HG03521 (cell line): ENCODE results near the gene TMEM132D.

Experiments used
- ATAC-seq: cut with Tn5 transposase; IDR thresholded peaks from one replicate; pipeline ENCODE4 v1.9.1; 2021; ENCODE audit warnings: mild to moderate bottlenecking, moderate library complexity; ENCODE audit not compliant: unreplicated experiment

The TMEM132D gene

GRCh38 chr12:129750421-129750820 lies 153.4 kb downstream of the TMEM132D start:
- ATAC-seq, result no peak

GRCh38 chr12:129746318-129746717 lies 157.5 kb downstream of the TMEM132D start:
- no peak for ATAC-seq

- no peak for ATAC-seq
Observed at GRCh38 chr12:129729170-129729569, 174.7 kb downstream of the TMEM132D start.

- no peak for ATAC-seq
Observed at GRCh38 chr12:129727100-129727499, 176.7 kb downstream of the TMEM132D start.

GRCh38 chr12:129723260-129723659 lies 180.6 kb downstream of the TMEM132D start:
- no peak for ATAC-seq

GRCh38 chr12:129720618-129721017 lies 183.2 kb downstream of the TMEM132D start:
- no peak for ATAC-seq

- no peak for ATAC-seq
Observed at GRCh38 chr12:129719416-129719815, 184.4 kb downstream of the TMEM132D start.

GRCh38 chr12:129717438-129717837 lies 186.4 kb downstream of the TMEM132D start:
- ATAC-seq, result no peak

GRCh38 chr12:129716825-129717224 lies 187.0 kb downstream of the TMEM132D start:
- no peak for ATAC-seq

- no peak for ATAC-seq
Observed at GRCh38 chr12:129706716-129707115, 197.1 kb downstream of the TMEM132D start.

- ATAC-seq, result no peak
Observed at GRCh38 chr12:129704232-129704830, 199.5 kb downstream of the TMEM132D start.

- no peak for ATAC-seq
Observed at GRCh38 chr12:129701631-129702101, 202.2 kb downstream of the TMEM132D start.

GRCh38 chr12:129700036-129700435 lies 203.8 kb downstream of the TMEM132D start:
- no peak for ATAC-seq

- ATAC-seq, result no peak
Observed at GRCh38 chr12:129696926-129697325, 206.9 kb downstream of the TMEM132D start.

- no peak for ATAC-seq
Observed at GRCh38 chr12:129696405-129696804, 207.4 kb downstream of the TMEM132D start.

GRCh38 chr12:129693731-129694130 lies 210.1 kb downstream of the TMEM132D start:
- no peak for ATAC-seq

GRCh38 chr12:129687731-129688130 lies 216.1 kb downstream of the TMEM132D start:
- no peak for ATAC-seq

GRCh38 chr12:129681830-129682229 lies 222.0 kb downstream of the TMEM132D start:
- no peak for ATAC-seq

- no peak for ATAC-seq
Observed at GRCh38 chr12:129681151-129681550, 222.7 kb downstream of the TMEM132D start.

GRCh38 chr12:129676411-129676810 lies 227.4 kb downstream of the TMEM132D start:
- ATAC-seq, result no peak

- no peak for ATAC-seq
Observed at GRCh38 chr12:129675947-129676346, 227.9 kb downstream of the TMEM132D start.

GRCh38 chr12:129675496-129675895 lies 228.3 kb downstream of the TMEM132D start:
- ATAC-seq, result no peak

GRCh38 chr12:129673806-129674205 lies 230.0 kb downstream of the TMEM132D start:
- no peak for ATAC-seq
